MM.1S (cell line): ENCODE results near the gene IRAG1.

ENCODE experiments used
- CTCF ChIP-seq: fragments of 300-600 bp; sonication (generic); IDR thresholded peaks from 2 replicates; pipeline ENCODE4 v1.5.1; 2016; ENCODE audit warnings: antibody characterized with exemption, low read length, mixed read lengths
- EZH2 ChIP-seq: fragments of 300-600 bp; sonication (generic); optimal IDR thresholded peaks from 2 replicates; pipeline ENCODE3; 2017; ENCODE audit warnings: low read depth, mild to moderate bottlenecking, antibody characterized with exemption, low read length, mixed read lengths

- TF ChIP-seq CTCF: no peak
- TF ChIP-seq EZH2: no peak
Measured at GRCh38 chr11:10680956-10681487, 12.5 kb downstream of the IRAG1 start.
